Measurements from ENCODE around the gene SRL. TPM values are rescaled to one million over a fixed set of nuclear protein-coding genes. Genes with fewer than 3 reads are reported as not detected.

Gene SRL
- total and polyA plus RNA-seq, 2 donors (not counting 1 experiment from before 2014, with no cell fraction given) = not detected

DNA sequence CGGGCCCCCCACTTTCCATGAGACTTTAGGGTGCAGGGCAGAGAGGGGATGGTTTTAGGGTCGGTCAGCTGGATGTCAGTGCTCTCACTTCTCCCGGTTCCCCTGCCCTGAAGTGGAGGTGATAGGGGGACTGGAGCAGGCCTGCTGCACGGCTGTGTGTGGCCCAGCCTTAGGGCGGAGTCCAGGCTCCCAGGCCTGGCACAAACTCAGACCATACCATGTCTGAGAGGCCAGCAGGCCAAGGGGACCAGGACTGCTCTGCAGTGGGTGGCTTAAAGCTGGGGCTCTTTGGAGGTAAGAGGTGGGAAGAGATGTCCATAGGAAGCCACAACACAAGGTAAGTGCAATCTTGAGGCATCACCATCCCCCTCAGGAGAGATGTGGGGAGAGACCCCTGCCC lies 22.7 kb upstream of the SRL start:
- 97% methylated on average over 4 of the region's 5 CpGs for WGBS (ENCODE audit: insufficient coverage)
- H3K27ac ChIP-seq (ENCODE audit: low read length in 2 of 2) = no peak overlapping the region
- TF ChIP-seq EZH2 (IDR thresholded peaks at IDR 0.05; ENCODE audit: borderline replicate concordance, insufficient read depth, low read depth, low read length, poor library complexity, severe bottlenecking) = no peak
- TF ChIP-seq, protein P1, sequence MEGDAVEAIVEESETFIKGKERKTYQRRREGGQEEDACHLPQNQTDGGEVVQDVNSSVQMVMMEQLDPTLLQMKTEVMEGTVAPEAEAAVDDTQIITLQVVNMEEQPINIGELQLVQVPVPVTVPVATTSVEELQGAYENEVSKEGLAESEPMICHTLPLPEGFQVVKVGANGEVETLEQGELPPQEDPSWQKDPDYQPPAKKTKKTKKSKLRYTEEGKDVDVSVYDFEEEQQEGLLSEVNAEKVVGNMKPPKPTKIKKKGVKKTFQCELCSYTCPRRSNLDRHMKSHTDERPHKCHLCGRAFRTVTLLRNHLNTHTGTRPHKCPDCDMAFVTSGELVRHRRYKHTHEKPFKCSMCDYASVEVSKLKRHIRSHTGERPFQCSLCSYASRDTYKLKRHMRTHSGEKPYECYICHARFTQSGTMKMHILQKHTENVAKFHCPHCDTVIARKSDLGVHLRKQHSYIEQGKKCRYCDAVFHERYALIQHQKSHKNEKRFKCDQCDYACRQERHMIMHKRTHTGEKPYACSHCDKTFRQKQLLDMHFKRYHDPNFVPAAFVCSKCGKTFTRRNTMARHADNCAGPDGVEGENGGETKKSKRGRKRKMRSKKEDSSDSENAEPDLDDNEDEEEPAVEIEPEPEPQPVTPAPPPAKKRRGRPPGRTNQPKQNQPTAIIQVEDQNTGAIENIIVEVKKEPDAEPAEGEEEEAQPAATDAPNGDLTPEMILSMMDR (IDR thresholded peaks at IDR 0.05) = no peak
- H3K27me3 Mint-ChIP-seq = no peaks in the 10 kb centered on the region
- no peak overlapping the region for H2AFZ ChIP-seq (ENCODE audit: insufficient read depth, low read depth, low read length, poor library complexity, severe bottlenecking)
- H3K79me2 ChIP-seq (ENCODE audit: control insufficient read depth, insufficient read depth, low read length) = peaks cover 68% of the 10 kb centered on the region
- no peaks in the 10 kb centered on the region for H3K9me3 Mint-ChIP-seq (ENCODE audit: insufficient read depth)
- no peak for ATAC-seq (ENCODE audit: low read depth)
- H4K20me1 ChIP-seq (ENCODE audit: control insufficient read depth, insufficient read depth, low read length, poor library complexity, severe bottlenecking) = peaks cover 76% of the 10 kb centered on the region
- no peak overlapping the region for H3K9ac ChIP-seq (ENCODE audit: low read length)
- peaks cover 0 to 5% (median 0%) of the 10 kb centered on the region in 3 donors for H3K9me3 ChIP-seq (ENCODE audit: control extremely low read depth in 1 of 3, control insufficient read depth in 2 of 3, insufficient read depth in 1 of 3, low read length in 2 of 3)
- POLR2A ChIA-PET = no interaction called here
- H3K4me3 ChIP-seq (ENCODE audit: control extremely low read depth in 1 of 5, extremely low read depth in 1 of 5, insufficient read depth in 1 of 5, low read depth in 2 of 5, low read length in 4 of 5) = no peak overlapping the region
- H3K27me3 ChIP-seq (replicated peaks in 1 of 4; ENCODE audit: control extremely low read depth in 1 of 4, control insufficient read depth in 3 of 4, insufficient read depth in 4 of 4, low read length in 3 of 4) = no peaks in the 10 kb centered on the region
- H3K4me1 Mint-ChIP-seq = peaks cover 5% of the 10 kb centered on the region
- H3K4me3 Mint-ChIP-seq = no peak overlapping the region
- DNase-seq = no peak
- CTCF ChIA-PET = no interaction called here
- no peak overlapping the region for H3K4me2 ChIP-seq (replicated peaks; ENCODE audit: low read depth, low read length, poor library complexity, severe bottlenecking)
- peaks cover 0 to 22% of the 10 kb centered on the region in 2 experiments for H3K36me3 ChIP-seq (replicated peaks in 1 of 2; ENCODE audit: control extremely low read depth in 1 of 2, control insufficient read depth in 1 of 2, extremely low read depth in 1 of 2, insufficient read depth in 2 of 2, low read length in 1 of 2)
- H3K27ac Mint-ChIP-seq = no peak overlapping the region
- no peaks in the 10 kb centered on the region for H3K4me1 ChIP-seq (ENCODE audit: control insufficient read depth in 2 of 2, insufficient read depth in 2 of 2, low read length in 2 of 2)
- intact Hi-C loops (cut with micrococcal nuclease) = no loop called here

DNA sequence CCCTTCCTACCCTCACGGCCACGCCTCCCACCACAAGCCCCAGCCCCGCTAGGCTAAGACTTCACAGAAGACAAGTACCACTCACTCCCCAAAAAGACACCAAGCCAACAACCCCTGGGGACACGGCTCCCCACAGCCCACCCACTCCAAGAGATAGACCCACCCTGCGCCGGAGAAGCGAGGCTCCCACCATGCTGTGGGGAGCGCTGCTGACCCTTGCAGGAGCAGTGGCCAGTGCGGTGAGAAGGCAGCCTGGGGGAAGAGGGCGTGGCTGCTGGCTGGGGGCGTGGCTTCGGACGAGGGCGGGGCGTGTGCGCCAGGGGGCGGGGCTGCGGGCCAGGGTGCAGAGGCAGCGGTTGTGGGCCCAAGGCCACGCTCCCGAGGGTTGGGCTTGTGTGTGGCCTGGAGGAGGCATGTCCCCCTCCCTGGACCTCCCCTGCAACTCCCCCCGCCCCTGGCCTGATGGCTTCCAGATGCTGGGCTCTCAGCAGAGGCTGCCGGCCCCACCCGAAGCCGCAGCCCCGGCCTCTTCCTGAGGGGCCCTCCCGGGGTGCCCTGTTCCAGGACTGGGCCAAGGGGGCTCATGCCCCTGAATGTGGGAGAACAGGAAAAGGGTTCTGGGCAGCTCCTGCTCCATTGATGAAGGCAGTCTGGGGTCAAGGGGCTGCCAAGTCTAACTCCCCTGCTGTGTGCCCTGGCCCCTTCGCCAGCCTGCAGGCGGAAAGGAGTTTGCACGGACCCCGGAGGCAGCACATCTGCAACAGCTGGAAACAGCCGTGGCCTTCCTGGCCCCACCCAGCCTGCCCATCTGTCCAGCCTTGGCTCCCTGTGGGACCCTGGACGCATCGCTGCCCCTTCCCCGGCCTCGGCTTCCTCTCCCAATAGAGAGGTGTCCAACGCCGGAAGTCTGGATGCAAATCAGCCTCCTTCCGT lies 21.9 kb upstream of the SRL start:
- Mint-ChIP-seq H3K9me3 (ENCODE audit: insufficient read depth) (no peaks in the 10 kb centered on the region), H3K27ac (no peak overlapping the region), H3K27me3 (no peaks in the 10 kb centered on the region), H3K4me3 (no peak overlapping the region), H3K4me1 (peaks cover 5% of the 10 kb centered on the region)
- no peaks in the 10 kb centered on the region for H3K27me3 ChIP-seq (replicated peaks in 1 of 4; ENCODE audit: control extremely low read depth in 1 of 4, control insufficient read depth in 3 of 4, insufficient read depth in 4 of 4, low read length in 3 of 4)
- peaks cover 73% of the 10 kb centered on the region for H4K20me1 ChIP-seq (ENCODE audit: control insufficient read depth, insufficient read depth, low read length, poor library complexity, severe bottlenecking)
- no peak overlapping the region for H3K4me3 ChIP-seq (ENCODE audit: control extremely low read depth in 1 of 5, extremely low read depth in 1 of 5, insufficient read depth in 1 of 5, low read depth in 2 of 5, low read length in 4 of 5)
- H3K9ac ChIP-seq (ENCODE audit: low read length) = no peak overlapping the region
- H3K79me2 ChIP-seq (ENCODE audit: control insufficient read depth, insufficient read depth, low read length) = peaks cover 61% of the 10 kb centered on the region
- intact Hi-C loops (cut with micrococcal nuclease) = no loop called here
- ChIA-PET CTCF (interaction anchor here (0.8 kb wide), 1 partner anchor 10 kb away, joined by 5 read pairs; no protein-coding TSS in a partner anchor), POLR2A (no interaction called here)
- no peak overlapping the region for H3K27ac ChIP-seq (ENCODE audit: low read length in 2 of 2)
- DNase-seq = no peak
- WGBS (ENCODE audit: insufficient coverage) = 91% methylated on average over 38 of the region's 39 CpGs
- TF ChIP-seq EZH2 (IDR thresholded peaks at IDR 0.05; ENCODE audit: borderline replicate concordance, insufficient read depth, low read depth, low read length, poor library complexity, severe bottlenecking) = no peak
- TF ChIP-seq, protein P1 (IDR thresholded peaks at IDR 0.05) = no peak
- H3K9me3 ChIP-seq (ENCODE audit: control extremely low read depth in 1 of 3, control insufficient read depth in 2 of 3, insufficient read depth in 1 of 3, low read length in 2 of 3) = peaks cover 0 to 5% (median 0%) of the 10 kb centered on the region in 3 donors
- ATAC-seq (ENCODE audit: low read depth) = no peak
- peaks cover 0 to 22% of the 10 kb centered on the region in 2 experiments for H3K36me3 ChIP-seq (replicated peaks in 1 of 2; ENCODE audit: control extremely low read depth in 1 of 2, control insufficient read depth in 1 of 2, extremely low read depth in 1 of 2, insufficient read depth in 2 of 2, low read length in 1 of 2)
- no peak overlapping the region for H3K4me2 ChIP-seq (replicated peaks; ENCODE audit: low read depth, low read length, poor library complexity, severe bottlenecking)
- no peaks in the 10 kb centered on the region for H3K4me1 ChIP-seq (ENCODE audit: control insufficient read depth in 2 of 2, insufficient read depth in 2 of 2, low read length in 2 of 2)
- H2AFZ ChIP-seq (ENCODE audit: insufficient read depth, low read depth, low read length, poor library complexity, severe bottlenecking) = no peak overlapping the region
